GM19238 (cell line): ENCODE data around the gene SELE.
A peak's percentile ranks its signal among the peaks of the same experiment; 100 is the strongest.
"Not testable (repeated sequence)": the region's sequence is repeated elsewhere in the genome, so short reads cannot be mapped to it uniquely, and the experiment has no call there.

Source experiments
- DNase-seq: peaks from one replicate; pipeline ENCODE4 v3.0.0; 2011; ENCODE audit warnings: low spot score; ENCODE audit not compliant: insufficient read length

Gene SELE

GRCh38 chr1:169724168-169724567 lies 9.7 kb downstream of the SELE start:
- no peak for DNase-seq

GRCh38 chr1:169723763-169724162 lies 10.1 kb downstream of the SELE start:
- no peak for DNase-seq

GRCh38 chr1:169722779-169723178 lies 11.1 kb downstream of the SELE start:
- DNase-seq = no peak

GRCh38 chr1:169715100-169715499 lies 18.8 kb downstream of the SELE start:
- DNase-seq = not testable (repeated sequence)

GRCh38 chr1:169713090-169713489 lies 20.8 kb downstream of the SELE start:
- DNase-seq = not testable (repeated sequence)

- no peak for DNase-seq
Measured at GRCh38 chr1:169712309-169712631, 21.6 kb downstream of the SELE start.

- peak; percentile 34 for DNase-seq
Measured at GRCh38 chr1:169711469-169712308, 22.2 kb downstream of the SELE start, which contains the start of gene SELL. Gene SELL (minus strand): TSS chr1:169711620. CDS start chr1:169711498, 122 bp downstream.

- no peak for DNase-seq
Measured at GRCh38 chr1:169708647-169709046, 25.2 kb downstream of the SELE start.

- no peak for DNase-seq
Measured at GRCh38 chr1:169707912-169708604, 25.8 kb downstream of the SELE start.

GRCh38 chr1:169704797-169705196 lies 29.1 kb downstream of the SELE start:
- no peak for DNase-seq

- DNase-seq = no peak
Measured at GRCh38 chr1:169701261-169702005, 32.4 kb downstream of the SELE start.

- no peak for DNase-seq
Measured at GRCh38 chr1:169699707-169700106, 34.2 kb downstream of the SELE start.

GRCh38 chr1:169698976-169699375 lies 34.9 kb downstream of the SELE start:
- DNase-seq = no peak

GRCh38 chr1:169697755-169698154 lies 36.1 kb downstream of the SELE start:
- no peak for DNase-seq

GRCh38 chr1:169696273-169697100 lies 37.4 kb downstream of the SELE start:
- no peak for DNase-seq

- DNase-seq = no peak
Measured at GRCh38 chr1:169694304-169695075, 39.4 kb downstream of the SELE start.

GRCh38 chr1:169692756-169693460 lies 41.0 kb downstream of the SELE start:
- DNase-seq = no peak

GRCh38 chr1:169690489-169690888 lies 43.4 kb downstream of the SELE start:
- DNase-seq = no peak

- no peak for DNase-seq
Measured at GRCh38 chr1:169689395-169689794, 44.5 kb downstream of the SELE start.

- DNase-seq = not testable (repeated sequence)
Measured at GRCh38 chr1:169688377-169688776, 45.5 kb downstream of the SELE start.
